Central memory CD8-positive, alpha-beta T cell (primary cell): ENCODE data around the gene ADAMTSL2.

Experiments
- ATAC-seq: fragments of 150-1000 bp; cut with Tn5 transposase; replicated peaks from 2 replicates; pipeline ENCODE4 v1.10.0; 2022; ENCODE audit warnings: mild to moderate bottlenecking, moderate FRiP score, moderate number of reproducible peaks; ENCODE audit not compliant: poor library complexity, severe bottlenecking; ENCODE audit errors: extremely low read depth
- DNase-seq, 2 donors: peaks; one replicate each; pipeline ENCODE4 v3.0.0; 2021; ENCODE audit warnings: low spot score in 2 of 2
- H3K27ac Mint-ChIP-seq: one replicate; pipeline ENCODE4 v1.8.0; 2022; ENCODE audit warnings: low read depth, mild to moderate bottlenecking, moderate library complexity, mixed read lengths
- H3K27me3 Mint-ChIP-seq: one replicate; pipeline ENCODE4 v1.8.0; 2022; ENCODE audit warnings: mixed read lengths
- H3K36me3 Mint-ChIP-seq: one replicate; pipeline ENCODE4 v1.8.0; 2022; ENCODE audit warnings: mild to moderate bottlenecking, moderate library complexity, mixed read lengths; ENCODE audit not compliant: insufficient read depth
- H3K4me1 Mint-ChIP-seq: one replicate; pipeline ENCODE4 v1.8.0; 2022; ENCODE audit warnings: mixed read lengths
- H3K4me3 Mint-ChIP-seq: one replicate; pipeline ENCODE4 v1.8.0; 2022; ENCODE audit warnings: mild to moderate bottlenecking, moderate library complexity, mixed read lengths
- H3K9me3 Mint-ChIP-seq: one replicate; pipeline ENCODE4 v1.8.0; 2022; ENCODE audit warnings: mixed read lengths

The ADAMTSL2 gene

DNA sequence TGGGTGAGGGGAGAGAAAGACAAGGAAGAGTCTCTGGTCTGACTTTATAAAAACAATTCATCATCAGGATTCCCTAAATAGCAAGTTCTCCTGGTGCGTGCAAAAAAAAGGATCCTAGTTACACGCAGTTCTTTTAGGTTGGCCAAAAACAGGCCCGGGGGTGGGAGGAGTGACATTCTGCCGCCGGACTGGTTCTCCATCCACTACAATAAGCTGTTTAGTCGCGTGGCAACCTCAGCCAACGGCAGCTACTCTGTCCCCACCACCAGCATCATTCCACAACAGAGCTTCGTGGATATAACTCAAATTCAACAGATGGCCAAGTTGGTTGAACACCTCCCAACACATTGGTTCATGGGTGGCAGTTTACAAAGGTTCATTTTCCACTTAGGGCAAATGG is 77.5 kb downstream of the ADAMTSL2 start:
- no peak overlapping the region for H3K27ac Mint-ChIP-seq
- no peak for ATAC-seq
- H3K4me3 Mint-ChIP-seq = no peak overlapping the region
- no peaks in the 10 kb centered on the region for H3K36me3 Mint-ChIP-seq
- H3K4me1 Mint-ChIP-seq = no peaks in the 10 kb centered on the region
- H3K27me3 Mint-ChIP-seq = peaks cover 80% of the 10 kb centered on the region
- H3K9me3 Mint-ChIP-seq = no peaks in the 10 kb centered on the region
- DNase-seq = no peak

DNA sequence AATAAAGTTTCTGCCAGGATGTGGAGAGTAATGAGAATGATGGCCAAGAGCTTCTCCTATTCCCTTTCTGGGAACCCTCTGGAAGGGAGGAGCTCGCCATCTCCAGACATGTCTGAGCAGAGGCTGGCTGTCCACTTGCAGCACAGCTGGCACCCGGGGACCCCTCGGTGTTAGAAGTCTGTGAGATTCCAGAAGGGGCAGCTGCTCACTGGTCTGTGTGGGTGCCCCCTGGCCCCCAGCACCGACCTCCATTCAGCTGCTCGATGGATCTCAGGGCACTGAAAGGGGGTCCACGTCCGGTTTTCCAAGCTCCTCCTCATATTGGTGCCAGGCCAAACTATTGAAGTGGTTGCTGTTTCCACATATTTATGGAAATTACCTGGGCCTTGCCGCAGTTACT is 78.3 kb downstream of the ADAMTSL2 start:
- H3K27ac Mint-ChIP-seq = no peak overlapping the region
- DNase-seq (no peak), ATAC-seq (no peak)
- H3K4me1 Mint-ChIP-seq = no peaks in the 10 kb centered on the region
- no peak overlapping the region for H3K4me3 Mint-ChIP-seq
- no peaks in the 10 kb centered on the region for H3K9me3 Mint-ChIP-seq
- H3K27me3 Mint-ChIP-seq = peaks cover 72% of the 10 kb centered on the region
- H3K36me3 Mint-ChIP-seq = no peaks in the 10 kb centered on the region

DNA sequence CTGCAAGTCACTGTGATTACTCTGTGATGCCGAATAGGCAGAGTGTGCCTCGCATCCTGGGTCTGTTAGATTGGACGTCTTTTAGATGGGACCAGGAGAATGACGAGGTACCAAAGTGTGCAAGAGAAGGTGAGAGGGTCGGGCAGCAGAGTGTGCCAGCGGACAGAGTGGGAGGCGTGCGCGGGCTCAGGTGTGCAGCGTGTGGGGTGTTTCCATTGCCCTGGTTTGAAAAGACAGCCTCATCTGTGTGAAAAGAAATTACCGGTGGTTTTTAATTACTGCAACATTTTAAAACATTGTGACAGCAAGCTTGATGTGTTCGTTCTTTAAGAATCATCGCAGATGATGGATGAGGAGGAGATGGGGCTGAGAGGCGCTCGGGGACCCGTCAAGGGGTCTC is 78.9 kb downstream of the ADAMTSL2 start:
- DNase-seq (no peak), ATAC-seq (no peak)
- H3K4me3 Mint-ChIP-seq = no peak overlapping the region
- H3K27ac Mint-ChIP-seq = no peak overlapping the region
- H3K4me1 Mint-ChIP-seq = peaks cover 4% of the 10 kb centered on the region
- no peaks in the 10 kb centered on the region for H3K36me3 Mint-ChIP-seq
- H3K9me3 Mint-ChIP-seq = no peaks in the 10 kb centered on the region
- H3K27me3 Mint-ChIP-seq = peaks cover 66% of the 10 kb centered on the region

DNA sequence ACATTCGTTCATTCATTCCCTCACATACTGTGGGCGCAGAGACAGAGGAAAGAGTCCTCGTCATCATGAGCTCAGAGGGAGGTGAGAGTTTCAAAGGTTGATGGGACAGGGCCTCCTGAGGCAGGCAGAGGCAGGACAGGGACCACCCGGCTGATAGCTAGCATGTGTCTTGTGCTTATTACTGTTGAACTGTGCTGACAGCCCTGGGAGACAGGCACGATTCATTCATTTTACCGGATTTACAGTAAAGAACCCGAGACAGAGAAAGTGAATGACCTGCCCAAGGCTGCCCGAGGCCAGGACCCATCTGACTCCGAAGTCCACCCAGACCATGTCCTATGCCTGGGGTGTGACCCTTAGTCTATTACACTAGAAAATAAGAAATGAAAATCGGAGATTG is 79.6 kb downstream of the ADAMTSL2 start:
- no peaks in the 10 kb centered on the region for H3K9me3 Mint-ChIP-seq
- H3K4me3 Mint-ChIP-seq = no peak overlapping the region
- H3K36me3 Mint-ChIP-seq = no peaks in the 10 kb centered on the region
- peaks cover 10% of the 10 kb centered on the region for H3K4me1 Mint-ChIP-seq
- H3K27ac Mint-ChIP-seq = no peak overlapping the region
- ATAC-seq (no peak), DNase-seq (no peak)
- peaks cover 63% of the 10 kb centered on the region for H3K27me3 Mint-ChIP-seq

DNA sequence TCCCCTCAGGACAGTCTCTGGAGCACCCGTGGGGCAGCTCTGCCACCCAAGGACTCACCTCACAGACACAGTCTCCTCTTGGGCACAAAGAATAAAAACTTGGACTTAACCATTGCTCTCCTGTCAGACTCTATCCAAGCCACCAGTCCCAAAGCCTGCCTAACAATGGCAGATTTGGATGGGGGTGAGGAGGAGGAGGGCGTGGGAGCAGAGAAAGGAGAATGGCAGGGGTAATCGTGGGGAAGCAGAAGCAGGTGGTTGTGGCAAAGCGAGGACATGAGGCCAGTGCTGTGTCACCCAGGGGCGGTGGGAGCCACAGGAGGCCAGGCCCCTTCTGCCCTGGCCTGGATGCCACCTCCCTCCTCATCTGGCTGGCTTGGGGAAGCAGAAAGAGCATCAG is 80.2 kb downstream of the ADAMTSL2 start:
- Mint-ChIP-seq H3K9me3 (no peaks in the 10 kb centered on the region), H3K36me3 (no peaks in the 10 kb centered on the region), H3K4me1 (peaks cover 16% of the 10 kb centered on the region), H3K27me3 (peaks cover 61% of the 10 kb centered on the region), H3K4me3 (no peak overlapping the region), H3K27ac (no peak overlapping the region)
- ATAC-seq = no peak
- no peak for DNase-seq

DNA sequence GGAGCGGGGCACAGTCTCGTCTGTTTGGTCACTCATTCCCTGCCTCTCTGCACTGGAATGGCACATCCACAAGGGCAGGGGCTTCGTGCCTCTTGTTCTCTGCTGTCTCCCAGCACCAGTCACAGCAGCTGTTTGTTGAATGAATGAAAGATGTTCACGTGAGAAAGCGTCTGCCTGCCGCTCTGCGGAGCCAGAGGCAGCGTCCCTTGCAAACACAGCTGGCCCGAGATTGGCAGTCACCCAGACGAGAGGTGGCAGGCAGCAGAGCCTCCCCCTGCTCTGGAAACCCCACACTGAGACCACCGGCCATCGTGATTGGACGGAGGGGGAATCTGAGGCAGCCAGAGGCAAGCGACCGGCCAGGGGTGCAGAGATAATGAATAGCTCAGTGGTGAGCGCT is 80.7 kb downstream of the ADAMTSL2 start:
- no peak overlapping the region for H3K4me3 Mint-ChIP-seq
- peaks cover 4% of the 10 kb centered on the region for H3K36me3 Mint-ChIP-seq
- no peak overlapping the region for H3K27ac Mint-ChIP-seq
- peaks cover 55% of the 10 kb centered on the region for H3K27me3 Mint-ChIP-seq
- no peaks in the 10 kb centered on the region for H3K9me3 Mint-ChIP-seq
- ATAC-seq = no peak
- no peak for DNase-seq
- peaks cover 21% of the 10 kb centered on the region for H3K4me1 Mint-ChIP-seq

DNA sequence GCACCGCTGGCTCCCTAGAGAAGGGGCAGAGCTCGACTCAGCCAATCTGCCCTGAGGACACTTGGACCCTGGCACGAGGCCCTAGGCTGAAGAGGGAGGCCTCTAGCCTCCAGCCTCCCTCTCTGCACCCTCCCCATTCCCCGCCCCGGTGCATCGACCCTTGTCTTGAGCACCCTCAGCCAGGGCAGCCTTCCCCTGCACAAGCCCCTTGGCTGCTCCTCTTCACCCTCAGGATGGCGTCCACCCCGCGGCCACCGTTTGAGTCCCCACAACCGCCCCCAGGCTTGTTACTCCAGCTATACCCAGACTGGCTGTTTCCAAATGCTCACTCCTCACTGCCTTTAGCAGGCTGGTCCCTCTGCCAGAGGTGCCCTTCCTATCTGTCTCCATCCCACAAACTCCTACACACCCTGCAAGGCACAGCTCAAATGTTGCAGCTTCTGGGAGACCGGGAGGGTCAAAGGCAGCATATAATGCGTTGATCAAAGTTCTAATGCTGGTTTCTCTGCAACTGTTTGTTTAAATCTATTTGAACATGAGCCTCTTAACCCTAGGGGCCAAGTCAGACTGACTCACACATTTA is 81.2 kb downstream of the ADAMTSL2 start:
- Mint-ChIP-seq H3K9me3 (no peaks in the 10 kb centered on the region), H3K4me1 (peaks cover 26% of the 10 kb centered on the region), H3K27ac (no peak overlapping the region), H3K4me3 (no peak overlapping the region), H3K27me3 (peaks cover 50% of the 10 kb centered on the region), H3K36me3 (peaks cover 4% of the 10 kb centered on the region)
- DNase-seq (no peak), ATAC-seq (no peak)

DNA sequence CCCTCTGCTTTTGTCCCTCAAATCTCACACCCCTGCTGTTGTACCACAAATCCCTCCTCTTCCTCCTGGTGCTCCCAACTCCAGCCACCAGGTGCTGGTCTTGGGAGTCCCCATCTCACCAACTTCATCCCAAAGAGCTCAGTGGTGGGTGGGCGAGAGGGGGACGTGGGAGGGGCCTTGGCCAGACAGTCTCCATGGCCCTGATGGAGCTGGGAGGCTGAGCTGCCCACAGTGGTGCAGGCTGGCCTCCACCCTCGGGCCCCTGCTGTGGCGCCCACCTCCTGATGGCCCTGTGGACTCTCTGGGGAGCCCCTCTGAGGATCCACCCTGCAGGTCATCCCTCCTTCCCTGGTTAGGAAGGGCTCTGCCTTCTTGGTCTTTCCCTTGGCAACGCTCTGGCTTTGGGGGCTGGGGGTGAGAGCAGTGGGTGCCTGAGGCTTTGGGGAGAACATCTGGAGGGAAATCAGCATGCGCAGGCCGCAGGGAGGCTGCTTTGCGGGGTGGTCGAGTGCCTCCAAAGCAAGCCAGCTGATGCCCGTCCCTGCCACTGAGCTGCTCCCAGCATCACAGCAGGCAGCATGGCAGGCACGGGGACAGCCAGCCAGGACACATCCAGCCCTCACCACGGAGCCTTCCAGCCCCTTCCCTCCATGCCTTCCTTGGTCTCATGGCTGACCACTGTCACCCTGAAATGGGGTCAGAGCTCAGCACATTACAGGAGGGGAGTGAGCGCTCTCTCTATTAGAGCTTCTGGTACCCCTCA is 82.3 kb downstream of the ADAMTSL2 start:
- Mint-ChIP-seq H3K27ac (no peak overlapping the region), H3K9me3 (no peaks in the 10 kb centered on the region), H3K4me3 (no peak overlapping the region), H3K4me1 (peaks cover 29% of the 10 kb centered on the region), H3K36me3 (peaks cover 4% of the 10 kb centered on the region), H3K27me3 (peaks cover 39% of the 10 kb centered on the region)
- ATAC-seq (no peak), DNase-seq (no peak)

DNA sequence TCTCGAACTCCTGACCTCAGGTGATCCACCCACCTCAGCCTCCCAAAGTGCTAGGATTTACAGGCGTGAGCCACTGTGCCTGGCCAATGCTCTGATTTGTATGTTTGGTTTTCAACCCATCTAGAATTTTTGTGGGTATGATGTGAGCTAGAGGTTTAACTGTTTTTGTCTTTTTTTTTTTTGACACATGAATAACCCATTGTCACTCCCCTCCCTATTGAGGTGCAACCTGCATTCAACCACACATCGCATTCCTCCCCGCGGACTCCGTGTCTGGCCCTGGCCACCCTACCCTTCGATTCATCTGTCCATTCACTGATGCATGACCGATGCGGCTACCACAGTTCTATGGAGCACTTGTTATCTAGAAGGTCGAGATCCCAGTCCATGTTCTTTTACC is 84.2 kb downstream of the ADAMTSL2 start:
- H3K27me3 Mint-ChIP-seq = peaks cover 25% of the 10 kb centered on the region
- peak overlapping the region; percentile 7 for H3K27ac Mint-ChIP-seq
- no peaks in the 10 kb centered on the region for H3K9me3 Mint-ChIP-seq
- peaks cover 4% of the 10 kb centered on the region for H3K36me3 Mint-ChIP-seq
- no peak overlapping the region for H3K4me3 Mint-ChIP-seq
- DNase-seq = no peak
- H3K4me1 Mint-ChIP-seq = peaks cover 29% of the 10 kb centered on the region
- no peak for ATAC-seq

DNA sequence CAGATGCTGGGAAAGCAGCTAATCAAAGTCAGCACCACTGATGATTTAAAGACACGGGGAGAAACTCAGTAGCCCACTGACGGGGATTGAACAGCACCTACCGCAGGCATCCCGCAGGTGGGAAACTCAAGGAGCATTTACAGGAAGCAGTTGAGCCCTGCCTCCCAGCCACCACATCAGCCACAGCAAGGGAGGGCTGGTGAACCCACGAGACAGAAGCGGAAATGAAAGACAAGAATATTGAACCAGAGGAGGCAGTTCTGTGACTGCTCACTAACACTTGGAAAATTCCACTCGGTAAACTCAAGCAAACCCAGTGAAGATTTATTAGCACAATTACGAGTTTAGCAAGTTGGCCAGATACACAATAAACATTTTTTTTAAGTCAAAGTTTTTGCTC is 85.3 kb downstream of the ADAMTSL2 start:
- Mint-ChIP-seq H3K9me3 (no peaks in the 10 kb centered on the region), H3K4me1 (peaks cover 29% of the 10 kb centered on the region), H3K27ac (peak overlapping the region; percentile 5), H3K4me3 (peak overlapping the region; percentile 44), H3K36me3 (peaks cover 4% of the 10 kb centered on the region), H3K27me3 (peaks cover 15% of the 10 kb centered on the region)
- peak; percentile 94 for ATAC-seq
- DNase-seq = peak in 1 of 2 donors; percentile 53

DNA sequence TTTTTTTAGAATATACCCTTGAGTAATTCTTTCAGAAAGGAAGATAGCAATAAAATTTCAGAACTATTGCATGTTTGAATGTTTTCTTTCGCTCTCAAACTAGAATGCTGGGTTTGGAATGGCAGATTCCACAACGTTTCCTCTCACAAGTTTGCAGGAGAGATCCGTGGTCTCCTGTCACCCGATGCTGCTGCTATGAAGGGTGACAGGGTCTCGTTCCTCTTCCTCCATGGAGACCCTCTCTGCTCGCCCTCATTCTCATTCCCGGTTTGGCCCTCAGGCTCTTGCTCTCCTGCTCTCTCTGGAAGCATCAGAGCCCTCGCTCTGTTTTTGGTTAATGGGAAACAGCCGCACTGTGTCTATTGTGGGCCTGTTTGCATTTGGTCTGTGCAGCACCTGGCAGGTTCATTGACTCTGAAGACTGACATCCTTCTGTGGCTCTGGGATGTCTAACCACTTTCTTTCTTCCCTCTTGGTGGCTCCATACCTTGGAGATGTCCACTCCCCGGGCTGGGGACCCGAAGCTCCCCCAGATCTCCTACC is 87.3 kb downstream of the ADAMTSL2 start:
- H3K27me3 Mint-ChIP-seq = no peaks in the 10 kb centered on the region
- H3K36me3 Mint-ChIP-seq = peaks cover 4% of the 10 kb centered on the region
- peaks cover 9% of the 10 kb centered on the region for H3K9me3 Mint-ChIP-seq
- no peak for ATAC-seq
- H3K27ac Mint-ChIP-seq = peak overlapping the region; percentile 70
- no peak overlapping the region for H3K4me3 Mint-ChIP-seq
- DNase-seq = no peak
- H3K4me1 Mint-ChIP-seq = peaks cover 29% of the 10 kb centered on the region

DNA sequence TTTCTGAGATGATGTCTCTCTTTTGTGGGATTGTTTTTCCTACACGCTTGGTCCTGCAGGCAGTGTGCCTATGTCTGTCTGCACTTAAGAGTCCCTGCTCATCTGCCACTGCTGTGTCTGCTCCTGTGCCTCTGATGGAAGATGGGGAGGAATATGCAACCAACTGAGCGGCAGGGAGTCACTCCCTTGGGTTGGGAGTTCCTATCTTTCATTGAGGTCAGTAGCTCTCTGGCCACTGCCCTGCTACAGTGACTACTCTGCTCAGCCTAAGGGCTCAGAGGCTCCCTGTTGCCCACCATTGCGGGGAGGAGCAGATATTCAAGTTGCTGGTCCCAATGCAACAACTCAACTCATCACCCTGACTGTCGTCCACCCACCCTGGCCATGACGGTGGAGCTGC is 88.1 kb downstream of the ADAMTSL2 start:
- Mint-ChIP-seq H3K36me3 (peaks cover 4% of the 10 kb centered on the region), H3K4me1 (peaks cover 29% of the 10 kb centered on the region), H3K27me3 (no peaks in the 10 kb centered on the region), H3K27ac (peak overlapping the region; percentile 70), H3K4me3 (no peak overlapping the region), H3K9me3 (peaks cover 9% of the 10 kb centered on the region)
- DNase-seq (no peak), ATAC-seq (no peak)
